Skeletal muscle satellite cell (primary cell): ENCODE results near the gene LHX6.

Experiments
- H3K27me3 ChIP-seq: 2 replicates; pipeline ENCODE4 v1.7.0; 2013; ENCODE audit warnings: low read length; ENCODE audit not compliant: control insufficient read depth, insufficient read depth
- H3K36me3 ChIP-seq: 2 replicates; pipeline ENCODE4 v1.7.0; 2013; ENCODE audit warnings: mild to moderate bottlenecking, control low read depth, low read length; ENCODE audit not compliant: insufficient read depth
- H3K4me1 ChIP-seq: 2 replicates; pipeline ENCODE4 v1.7.0; 2013; ENCODE audit warnings: low read length; ENCODE audit not compliant: control insufficient read depth, insufficient read depth
- H3K4me2 ChIP-seq: 2 replicates; pipeline ENCODE4 v1.7.0; 2013; ENCODE audit warnings: mild to moderate bottlenecking, low read length
- H3K4me3 ChIP-seq: 2 replicates; pipeline ENCODE4 v1.7.0; 2013; ENCODE audit warnings: low read length
- H3K9ac ChIP-seq: 2 replicates; pipeline ENCODE4 v1.7.0; 2013; ENCODE audit warnings: mild to moderate bottlenecking, low read depth, low read length, moderate library complexity
- H3K9me3 ChIP-seq: replicated peaks from 2 replicates; pipeline ENCODE4 v1.7.0; 2013; ENCODE audit warnings: mild to moderate bottlenecking, control low read depth, low read length

The LHX6 gene

GRCh38 chr9:122197426-122197825 is 31.3 kb downstream of the LHX6 start:
- Histone ChIP-seq H3K4me3 (no peak overlapping the region), H3K4me1 (peaks cover 14% of the 10 kb centered on the region), H3K9me3 (no peaks in the 10 kb centered on the region), H3K27me3 (peaks cover 33% of the 10 kb centered on the region), H3K4me2 (no peak overlapping the region), H3K36me3 (no peaks in the 10 kb centered on the region), H3K9ac (no peak overlapping the region)

GRCh38 chr9:122195875-122196274 is 32.9 kb downstream of the LHX6 start:
- Histone ChIP-seq H3K36me3 (no peaks in the 10 kb centered on the region), H3K27me3 (peaks cover 40% of the 10 kb centered on the region), H3K4me1 (peaks cover under 1% of the 10 kb centered on the region), H3K4me2 (no peak overlapping the region), H3K9me3 (no peaks in the 10 kb centered on the region), H3K4me3 (no peak overlapping the region), H3K9ac (no peak overlapping the region)

- H3K4me1 ChIP-seq: no peaks in the 10 kb centered on the region
- H3K9me3 ChIP-seq: no peaks in the 10 kb centered on the region
- H3K4me3 ChIP-seq: no peak overlapping the region
- H3K36me3 ChIP-seq: no peaks in the 10 kb centered on the region
- no peak overlapping the region for H3K4me2 ChIP-seq
- no peak overlapping the region for H3K9ac ChIP-seq
- H3K27me3 ChIP-seq: peaks cover 35% of the 10 kb centered on the region
Observed at GRCh38 chr9:122193651-122194050, 35.1 kb downstream of the LHX6 start.

DNA sequence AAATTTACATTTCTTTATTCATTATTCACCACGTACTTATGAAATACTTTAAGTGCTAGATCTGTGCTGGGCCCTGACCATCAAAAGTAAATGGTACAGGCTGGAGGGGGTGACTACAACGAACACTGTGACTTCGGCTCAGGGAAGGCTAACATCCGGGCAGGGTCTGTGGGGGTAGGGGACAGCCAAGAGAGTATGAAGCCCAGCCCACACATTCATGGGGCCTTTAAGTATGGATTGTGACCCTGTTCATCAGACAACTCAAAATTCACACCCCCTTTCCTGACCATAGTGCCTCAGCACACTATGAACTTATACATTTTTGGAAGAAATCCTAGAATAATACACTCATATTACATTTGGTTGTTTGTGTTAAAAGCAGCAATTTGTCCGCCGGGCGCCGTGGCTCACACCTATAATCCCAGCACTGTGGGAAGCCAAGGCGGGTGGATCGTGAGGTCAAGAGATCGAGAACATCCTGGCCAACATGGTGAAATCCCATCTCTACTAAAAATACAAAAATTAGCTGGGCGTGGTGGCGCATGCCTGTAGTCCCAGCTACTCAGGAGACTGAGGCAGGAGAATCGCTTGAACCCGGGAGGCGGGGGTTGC is 35.7 kb downstream of the LHX6 start:
- Histone ChIP-seq H3K9ac (no peak overlapping the region), H3K4me1 (no peaks in the 10 kb centered on the region), H3K4me3 (no peak overlapping the region), H3K36me3 (no peaks in the 10 kb centered on the region), H3K4me2 (no peak overlapping the region), H3K27me3 (peaks cover 29% of the 10 kb centered on the region), H3K9me3 (no peaks in the 10 kb centered on the region)

GRCh38 chr9:122192261-122192875 is 36.4 kb downstream of the LHX6 start:
- Histone ChIP-seq H3K4me1 (no peaks in the 10 kb centered on the region), H3K4me3 (no peak overlapping the region), H3K9ac (no peak overlapping the region), H3K36me3 (no peaks in the 10 kb centered on the region), H3K4me2 (no peak overlapping the region), H3K9me3 (no peaks in the 10 kb centered on the region), H3K27me3 (peaks cover 26% of the 10 kb centered on the region)

GRCh38 chr9:122191584-122191983 is 37.2 kb downstream of the LHX6 start:
- Histone ChIP-seq H3K4me2 (no peak overlapping the region), H3K9ac (no peak overlapping the region), H3K27me3 (peaks cover 19% of the 10 kb centered on the region), H3K9me3 (no peaks in the 10 kb centered on the region), H3K4me1 (no peaks in the 10 kb centered on the region), H3K36me3 (no peaks in the 10 kb centered on the region), H3K4me3 (no peak overlapping the region)

DNA sequence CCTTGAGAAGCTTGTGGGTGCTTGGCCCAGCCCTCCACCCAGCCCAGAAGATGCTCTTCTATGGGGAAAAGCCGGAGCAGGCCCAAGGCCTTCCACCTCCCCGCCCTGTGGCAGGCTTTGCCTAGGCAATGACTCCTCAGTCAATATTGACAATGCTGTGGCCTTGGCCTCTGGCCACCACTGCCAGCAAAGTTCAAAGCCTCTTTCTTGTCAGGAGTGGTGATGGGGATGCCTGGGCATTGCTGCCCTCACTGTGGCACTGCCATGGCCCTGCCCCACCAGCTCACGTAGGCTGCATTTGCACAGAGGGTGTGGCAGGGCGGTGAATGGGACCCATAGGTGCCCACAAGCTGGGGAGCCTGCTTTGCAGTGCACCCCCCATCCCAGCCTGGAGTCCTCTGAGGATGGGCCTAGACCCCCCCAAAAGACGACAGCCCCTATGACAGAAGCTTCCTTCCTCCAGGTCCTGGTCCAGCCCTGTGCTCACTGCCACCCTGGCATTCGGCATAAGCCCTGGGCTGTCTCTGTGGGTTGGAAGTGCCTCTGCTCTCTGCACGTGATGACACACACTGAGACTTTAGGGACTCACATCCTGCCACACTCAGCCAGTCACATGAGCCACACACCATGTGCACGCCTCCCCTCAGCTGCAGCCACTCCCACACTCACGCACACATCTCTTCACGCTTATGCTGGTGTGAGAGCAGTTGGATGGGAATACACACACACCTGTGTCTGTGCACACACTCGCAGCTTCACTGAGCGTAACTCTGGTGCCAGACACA is 38.0 kb downstream of the LHX6 start:
- H3K36me3 ChIP-seq: no peaks in the 10 kb centered on the region
- no peaks in the 10 kb centered on the region for H3K4me1 ChIP-seq
- H3K4me3 ChIP-seq: no peak overlapping the region
- H3K27me3 ChIP-seq: peaks cover 25% of the 10 kb centered on the region
- no peaks in the 10 kb centered on the region for H3K9me3 ChIP-seq
- H3K4me2 ChIP-seq: no peak overlapping the region
- no peak overlapping the region for H3K9ac ChIP-seq

DNA sequence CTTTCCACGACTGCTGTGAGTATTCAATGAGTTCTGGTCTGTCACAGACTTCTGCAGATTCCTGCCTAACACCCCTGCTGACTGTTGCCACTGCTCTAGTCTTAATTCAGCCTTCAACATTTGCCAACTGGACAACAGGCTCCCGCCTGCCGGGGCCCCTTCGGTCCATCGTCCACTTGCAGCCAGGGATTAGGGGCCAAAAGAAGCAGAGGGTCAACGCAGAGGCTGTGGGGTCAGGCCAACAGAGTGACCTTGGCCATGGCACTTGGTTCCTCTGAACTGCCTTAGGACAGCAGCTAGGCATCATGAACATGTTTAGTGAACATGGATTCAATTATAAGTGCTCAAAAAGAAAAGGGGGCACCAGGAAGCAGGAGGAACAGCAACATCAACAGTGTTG is 40.4 kb downstream of the LHX6 start:
- Histone ChIP-seq H3K9me3 (no peaks in the 10 kb centered on the region), H3K4me2 (no peak overlapping the region), H3K27me3 (peaks cover 40% of the 10 kb centered on the region), H3K36me3 (no peaks in the 10 kb centered on the region), H3K9ac (no peak overlapping the region), H3K4me1 (no peaks in the 10 kb centered on the region), H3K4me3 (no peak overlapping the region)

DNA sequence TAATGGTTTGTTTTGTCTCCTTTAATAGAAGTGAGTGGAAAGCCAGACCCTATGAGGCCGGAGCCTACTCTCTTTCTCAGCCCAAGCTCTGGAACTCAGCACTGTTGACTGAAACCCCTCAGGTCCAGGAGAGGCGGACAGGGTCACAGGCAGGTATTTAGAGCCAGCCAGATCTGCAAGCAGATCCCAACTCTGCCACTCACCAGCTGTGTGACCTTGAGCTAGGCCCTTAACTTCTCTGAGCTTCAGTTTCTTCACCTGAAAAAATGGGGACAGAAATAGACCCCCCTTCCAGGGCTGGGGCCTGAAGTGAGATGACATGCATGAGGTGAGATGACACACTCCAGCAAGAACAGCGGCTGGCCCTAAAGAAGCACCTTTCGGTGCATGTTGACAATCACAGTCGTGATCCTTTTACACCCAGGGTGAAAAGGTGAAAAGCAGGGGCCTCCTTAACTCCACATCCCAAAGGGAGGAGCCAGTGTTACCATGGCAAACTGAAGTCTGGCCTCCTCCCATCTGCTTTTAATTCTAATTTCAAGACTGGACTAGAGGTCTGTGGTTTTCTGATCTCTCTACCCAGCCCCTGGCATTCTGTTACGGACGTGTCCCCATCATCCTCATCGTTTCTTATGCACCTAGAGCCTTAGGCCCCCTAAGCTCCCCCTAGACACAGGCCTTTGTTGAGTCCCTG is 41.8 kb downstream of the LHX6 start:
- Histone ChIP-seq H3K4me2 (no peak overlapping the region), H3K4me1 (no peaks in the 10 kb centered on the region), H3K4me3 (no peak overlapping the region), H3K27me3 (peaks cover 41% of the 10 kb centered on the region), H3K36me3 (no peaks in the 10 kb centered on the region), H3K9me3 (no peaks in the 10 kb centered on the region), H3K9ac (no peak overlapping the region)

- no peak overlapping the region for H3K4me3 ChIP-seq
- no peaks in the 10 kb centered on the region for H3K36me3 ChIP-seq
- peaks cover 39% of the 10 kb centered on the region for H3K27me3 ChIP-seq
- no peak overlapping the region for H3K9ac ChIP-seq
- H3K4me1 ChIP-seq: no peaks in the 10 kb centered on the region
- no peaks in the 10 kb centered on the region for H3K9me3 ChIP-seq
- no peak overlapping the region for H3K4me2 ChIP-seq
Observed at GRCh38 chr9:122186301-122186700, 42.5 kb downstream of the LHX6 start.

DNA sequence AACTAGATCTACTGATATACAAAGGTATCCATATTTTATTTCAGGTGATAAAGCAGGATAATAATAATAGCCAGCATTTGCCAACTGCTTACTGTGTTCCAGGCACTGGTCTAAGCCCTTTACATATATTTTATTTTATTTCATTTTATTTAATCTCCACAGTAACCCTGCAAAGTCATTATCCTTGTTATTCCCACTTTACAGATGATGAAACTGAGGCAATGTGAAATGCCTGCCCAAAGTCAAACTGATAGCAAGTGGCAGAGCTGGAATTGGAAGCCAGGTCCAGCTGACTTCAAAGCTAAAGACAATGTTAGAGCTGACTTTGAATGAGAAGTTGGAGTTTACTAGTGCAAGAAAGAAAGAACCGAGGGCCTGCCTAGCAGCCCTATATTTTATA is 44.2 kb downstream of the LHX6 start:
- H3K9me3 ChIP-seq: no peaks in the 10 kb centered on the region
- H3K36me3 ChIP-seq: no peaks in the 10 kb centered on the region
- peaks cover 9% of the 10 kb centered on the region for H3K4me1 ChIP-seq
- H3K4me2 ChIP-seq: no peak overlapping the region
- H3K4me3 ChIP-seq: no peak overlapping the region
- peaks cover 39% of the 10 kb centered on the region for H3K27me3 ChIP-seq
- H3K9ac ChIP-seq: no peak overlapping the region
